WTC11 (cell line): ENCODE results near the gene ADH5. TPM values are rescaled to one million over a fixed set of nuclear protein-coding genes. Genes with fewer than 3 reads are reported as not detected.

Experiments
- ATAC-seq: fragments of 200-7000 bp; cut with Tn5 transposase; 2 replicates; pipeline ENCODE4 v1.10.0; 2021; ENCODE audit warnings: mild to moderate bottlenecking, moderate library complexity
- CTCF ChIA-PET: fragments of 300-600 bp; sonication (Branson Sonifier 250); formaldehyde crosslinking; loops from one replicate; lab custom pipeline; 2021; ENCODE audit warnings: antibody characterized with exemption; lab: Charles Lee
- POLR2A ChIA-PET: fragments of 350-600 bp; sonication (Branson Sonifier 250); formaldehyde crosslinking; loops from one replicate; lab custom pipeline; 2021; ENCODE audit warnings: antibody characterized with exemption; lab: Charles Lee
- DNase-seq: peaks from one replicate; pipeline ENCODE4 v3.0.0; 2021; ENCODE audit warnings: low spot score
- H3K27ac Mint-ChIP-seq: 2 replicates; pipeline ENCODE4 v1.8.0; 2021; ENCODE audit warnings: mixed read lengths
- H3K27me3 Mint-ChIP-seq: 2 replicates; pipeline ENCODE4 v1.8.0; 2021; ENCODE audit warnings: low read depth, mild to moderate bottlenecking, moderate library complexity, mixed read lengths
- H3K36me3 Mint-ChIP-seq: 2 replicates; pipeline ENCODE4 v1.8.0; 2021; ENCODE audit warnings: mixed read lengths
- H3K4me1 Mint-ChIP-seq: 2 replicates; pipeline ENCODE4 v1.8.0; 2022; ENCODE audit warnings: mixed read lengths
- H3K4me3 Mint-ChIP-seq: 2 replicates; pipeline ENCODE4 v1.8.0; 2021; ENCODE audit warnings: mild to moderate bottlenecking, moderate library complexity, mixed read lengths
- H3K9me3 Mint-ChIP-seq: 2 replicates; pipeline ENCODE4 v1.8.0; 2021; ENCODE audit warnings: mixed read lengths
- ATF3 ChIP-seq: sonication (generic); formaldehyde crosslinking; conservative IDR thresholded peaks from 2 replicates; pipeline ENCODE4 v1.8.1; 2022; ENCODE audit warnings: mild to moderate bottlenecking, missing genetic modification reagents
- E2F1 ChIP-seq: sonication (generic); formaldehyde crosslinking; IDR thresholded peaks from 2 replicates; pipeline ENCODE4 v1.8.0; 2022; ENCODE audit warnings: mild to moderate bottlenecking, missing genetic modification reagents
- ELF4 ChIP-seq: sonication (generic); formaldehyde crosslinking; IDR thresholded peaks from 2 replicates; pipeline ENCODE4 v1.8.1; 2022; ENCODE audit warnings: low read depth, mild to moderate bottlenecking, moderate library complexity, missing genetic modification reagents
- ERG ChIP-seq: fragments of 250-450 bp; sonication (Bioruptor Pico); IDR thresholded peaks from 2 replicates; pipeline ENCODE4 v1.8.0; 2021; ENCODE audit warnings: mild to moderate bottlenecking
- FOXP4 ChIP-seq: sonication (generic); formaldehyde crosslinking; IDR thresholded peaks from 2 replicates; pipeline ENCODE4 v1.8.0; 2022; ENCODE audit warnings: mild to moderate bottlenecking, missing genetic modification reagents
- IRF1 ChIP-seq: sonication (generic); formaldehyde crosslinking; IDR thresholded peaks from 2 replicates; pipeline ENCODE4 v1.8.0; 2023; ENCODE audit warnings: missing genetic modification reagents
- IRF2 ChIP-seq: sonication (generic); formaldehyde crosslinking; IDR thresholded peaks from 2 replicates; pipeline ENCODE4 v1.8.0; 2022; ENCODE audit warnings: low read depth, missing genetic modification reagents, borderline replicate concordance
- JAZF1 ChIP-seq: fragments of 250-450 bp; sonication (Bioruptor Pico); IDR thresholded peaks from 2 replicates; pipeline ENCODE4 v1.9.0; 2021; ENCODE audit warnings: moderate library complexity, mild to moderate bottlenecking, inconsistent platforms
- PRDM15 ChIP-seq: sonication (generic); formaldehyde crosslinking; IDR thresholded peaks from 2 replicates; pipeline ENCODE4 v1.8.0; 2022; ENCODE audit warnings: missing genetic modification reagents
- RORB ChIP-seq: fragments of 250-450 bp; sonication (Bioruptor Pico); IDR thresholded peaks from 2 replicates; pipeline ENCODE4 v1.9.0; 2021; ENCODE audit warnings: mild to moderate bottlenecking
- TP53 ChIP-seq: sonication (generic); formaldehyde crosslinking; IDR thresholded peaks from 2 replicates; pipeline ENCODE4 v1.8.1; 2023; ENCODE audit warnings: mild to moderate bottlenecking, missing genetic modification reagents
- USF1 ChIP-seq: sonication (generic); formaldehyde crosslinking; IDR thresholded peaks from 2 replicates; pipeline ENCODE4 v1.8.0; 2022; ENCODE audit warnings: mild to moderate bottlenecking, missing genetic modification reagents
- USF2 ChIP-seq: sonication (generic); formaldehyde crosslinking; IDR thresholded peaks from 2 replicates; pipeline ENCODE4 v1.8.1; 2023; ENCODE audit warnings: mild to moderate bottlenecking, missing genetic modification reagents, moderate library complexity
- ZBTB21 ChIP-seq: sonication (generic); formaldehyde crosslinking; IDR thresholded peaks from 2 replicates; pipeline ENCODE4 v1.8.1; 2023; ENCODE audit warnings: mild to moderate bottlenecking, missing genetic modification reagents, borderline replicate concordance
- ZNF263 ChIP-seq: sonication (generic); formaldehyde crosslinking; IDR thresholded peaks from 2 replicates; pipeline ENCODE4 v1.8.1; 2022; ENCODE audit warnings: low read depth, mild to moderate bottlenecking, moderate library complexity, missing genetic modification reagents
- ZNF396 ChIP-seq: fragments of 250-450 bp; sonication (Bioruptor Pico); IDR thresholded peaks from 2 replicates; pipeline ENCODE4 v1.8.0; 2021; ENCODE audit warnings: mild to moderate bottlenecking, moderate library complexity, borderline replicate concordance
- ZNF416 ChIP-seq: fragments of 250-450 bp; sonication (Bioruptor Pico); IDR thresholded peaks from 2 replicates; pipeline ENCODE4 v1.9.0; 2021; ENCODE audit warnings: mild to moderate bottlenecking, inconsistent platforms
- ZSCAN18 ChIP-seq: fragments of 250-450 bp; sonication (Bioruptor Pico); IDR thresholded peaks from 2 replicates; pipeline ENCODE4 v2.1.2; 2022; ENCODE audit warnings: mild to moderate bottlenecking, moderate library complexity
- total RNA-seq: library from RNA; stranded (reverse); gene quantifications from 3 replicates; pipeline ENCODE4 v1.2.3, GENCODE V29; 2021

The ADH5 gene
- total RNA-seq, 1 experiment from 2014 or later, result 244 TPM

GRCh38 chr4:99135541-99136162 is 47.1 kb upstream of the ADH5 start (continued):
- TF ChIP-seq PRDM15 (CRISPR knock-in tag) (no peak), JAZF1 (CRISPR knock-in tag) (no peak)

- DNase-seq (no peak), ATAC-seq (no peak)
- ChIA-PET POLR2A (no interaction called here), CTCF (no interaction called here)
- no peak overlapping the region for H3K27ac Mint-ChIP-seq
- H3K36me3 Mint-ChIP-seq, result peaks cover 7% of the 10 kb centered on the region
- H3K9me3 Mint-ChIP-seq, result peaks cover 15% of the 10 kb centered on the region
- peaks cover 5% of the 10 kb centered on the region; the same call in 1 of the 2 replicates for H3K4me1 Mint-ChIP-seq
- H3K4me3 Mint-ChIP-seq, result no peak overlapping the region
- no peaks in the 10 kb centered on the region; the same call in 1 of the 2 replicates for H3K27me3 Mint-ChIP-seq
- TF ChIP-seq ZSCAN18 (CRISPR knock-in tag) (no peak), ZNF263 (CRISPR knock-in tag) (no peak), RORB (CRISPR knock-in tag) (no peak), E2F1 (CRISPR knock-in tag) (no peak), ERG (CRISPR knock-in tag) (no peak)
Measured at GRCh38 chr4:99134586-99134985, 46.0 kb upstream of the ADH5 start.

GRCh38 chr4:99131378-99131777 is 42.8 kb upstream of the ADH5 start:
- Mint-ChIP-seq H3K27ac (no peak overlapping the region), H3K4me1 (peaks cover 2% of the 10 kb centered on the region; the same call in 1 of the 2 replicates), H3K4me3 (no peak overlapping the region), H3K36me3 (peaks cover 21% of the 10 kb centered on the region), H3K27me3 (no peaks in the 10 kb centered on the region; the same call in 1 of the 2 replicates), H3K9me3 (peaks cover 27% of the 10 kb centered on the region)
- ChIA-PET POLR2A (no interaction called here), CTCF (no interaction called here)
- no peak for ATAC-seq
- TF ChIP-seq IRF2 (no peak), USF2 (no peak), ZBTB21 (CRISPR knock-in tag) (no peak), IRF1 (CRISPR knock-in tag) (no peak), ATF3 (CRISPR knock-in tag) (no peak), ZNF416 (no peak), ZNF396 (CRISPR knock-in tag) (no peak), USF1 (CRISPR knock-in tag) (no peak), ELF4 (CRISPR knock-in tag) (no peak), FOXP4 (CRISPR knock-in tag) (no peak), TP53 (CRISPR knock-in tag) (no peak)
- no peak for DNase-seq
